HG03175 (cell line): ENCODE results near the gene EPN2.
A peak's percentile ranks its signal among the peaks of the same experiment; 100 is the strongest.
"Not testable (repeated sequence)": the region's sequence is repeated elsewhere in the genome, so short reads cannot be mapped to it uniquely, and the experiment has no call there.

ENCODE experiments used
- ATAC-seq: cut with Tn5 transposase; IDR thresholded peaks from one replicate; pipeline ENCODE4 v1.9.1; 2021; ENCODE audit warnings: mild to moderate bottlenecking, moderate library complexity; ENCODE audit not compliant: unreplicated experiment

EPN2 gene

GRCh38 chr17:19237139-19237388 lies at the start of gene EPN2:
TSS of gene EPN2 (plus strand) at chr17:19237366. CDS start at chr17:19283120, 45,754 bp downstream.
- ATAC-seq = not testable (repeated sequence)

- peak; percentile 29 for ATAC-seq
Measured at GRCh38 chr17:19187883-19188869, 49.0 kb upstream of the EPN2 start.

GRCh38 chr17:19188870-19189708 lies 48.1 kb upstream of the EPN2 start:
- ATAC-seq = peak; percentile 57

- ATAC-seq = not testable (repeated sequence)
Measured at GRCh38 chr17:19189781-19190405, 47.3 kb upstream of the EPN2 start.

GRCh38 chr17:19196382-19197204 lies 40.6 kb upstream of the EPN2 start:
- peak; percentile 84 for ATAC-seq

GRCh38 chr17:19202448-19202847 lies 34.7 kb upstream of the EPN2 start:
- peak; percentile 68 for ATAC-seq

- not testable (repeated sequence) for ATAC-seq
Measured at GRCh38 chr17:19203429-19203828, 33.7 kb upstream of the EPN2 start.

- ATAC-seq = not testable (repeated sequence)
Measured at GRCh38 chr17:19215074-19215860, 21.9 kb upstream of the EPN2 start.

GRCh38 chr17:19216148-19216926 lies 20.8 kb upstream of the EPN2 start:
- ATAC-seq = peak; percentile 57

GRCh38 chr17:19218914-19219313 lies 18.3 kb upstream of the EPN2 start:
- not testable (repeated sequence) for ATAC-seq

GRCh38 chr17:19219384-19219783 lies 17.8 kb upstream of the EPN2 start:
- ATAC-seq = not testable (repeated sequence)

GRCh38 chr17:19220195-19220594 lies 17.0 kb upstream of the EPN2 start:
- not testable (repeated sequence) for ATAC-seq

GRCh38 chr17:19226610-19227588 lies 10.3 kb upstream of the EPN2 start:
- not testable (repeated sequence) for ATAC-seq

- ATAC-seq = not testable (repeated sequence)
Measured at GRCh38 chr17:19234676-19235075, 2.5 kb upstream of the EPN2 start.

GRCh38 chr17:19236351-19237138 lies 621 bp upstream of the EPN2 start:
- peak; percentile 47 for ATAC-seq

GRCh38 chr17:19237389-19238166 lies 412 bp downstream of the EPN2 start:
- peak; percentile 74 for ATAC-seq
